Lower leg skin (tissue), 4 donors: ENCODE measurements around the gene CPHXL2. TPM values are rescaled to one million over a fixed set of nuclear protein-coding genes. Genes with fewer than 3 reads are reported as not detected.

ENCODE experiments used
- DNase-seq, 2 donors: peaks; one replicate each; pipeline ENCODE4 v3.0.0-alpha.2; 2019; ENCODE audit warnings: low spot score in 2 of 2
- H3K4me3 ChIP-seq: fragments of 200-600 bp; sonication (generic); 2 replicates; pipeline ENCODE4 v1.5.1; 2017; ENCODE audit warnings: mild to moderate bottlenecking, low read depth; ENCODE audit not compliant: poor library complexity, severe bottlenecking
- POLR2A ChIP-seq, 2 donors: fragments of 450-650 bp; IDR thresholded peaks; one replicate each; pipeline ENCODE4 v1.6.1; 2016 to 2017; ENCODE audit warnings: antibody characterized with exemption in 2 of 2, mild to moderate bottlenecking in 1 of 2, moderate library complexity in 1 of 2
- WGBS, 2 donors: methylation state at CpG; one replicate each; pipeline ENCODE4 v1.1.5; 2018; 5-methylcytosine and 5-hydroxymethylcytosine counted together
- intact Hi-C: fragments of 100-400 bp; cut with DNase I; formaldehyde crosslinking; loops from one replicate; pipeline ENCODE4 v1.15.0; 2023; ENCODE audit warnings: low total_unique reads
- total RNA-seq, 4 donors: library from RNA; depleted of rRNA; stranded (reverse); fragments of >200 nt; gene quantifications; one replicate each; pipeline ENCODE4 v1.1.0, GENCODE V29; 2016
- TF ChIP-seq, protein P1 (sequence below), 3 donors: fragments of 450-650 bp; IDR thresholded peaks; one replicate each; pipeline ENCODE4 v1.5.1; 2016; ENCODE audit warnings: antibody characterized with exemption in 3 of 3, mild to moderate bottlenecking in 3 of 3, moderate library complexity in 2 of 3

Gene CPHXL2
- total RNA-seq, 4 donors from 2014 or later: not detected

DNA sequence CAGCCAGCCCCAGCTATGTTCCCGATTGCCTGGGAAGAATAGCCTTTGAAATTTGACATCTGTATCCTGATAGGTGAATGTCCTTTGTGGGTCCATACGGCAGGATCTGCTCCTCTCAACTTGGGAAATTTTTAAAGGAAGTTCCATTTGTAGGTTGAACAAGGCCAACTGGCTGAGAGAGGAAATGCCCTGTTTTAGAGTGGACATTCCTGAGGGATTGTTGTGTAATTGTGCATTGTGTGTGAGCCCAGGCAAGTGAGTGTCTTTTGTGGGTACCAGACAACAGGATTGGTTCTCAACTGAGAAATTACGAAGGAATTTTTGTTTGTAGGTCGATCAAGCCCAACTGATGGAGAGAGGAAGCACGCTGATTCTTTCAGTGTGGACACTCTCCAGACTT is 2.6 kb upstream of the CPHXL2 start:
- intact Hi-C loops: no loop called here
- no peak for DNase-seq
- no peak for TF ChIP-seq POLR2A (IDR thresholded peaks at IDR 0.05)
- TF ChIP-seq, protein P1, sequence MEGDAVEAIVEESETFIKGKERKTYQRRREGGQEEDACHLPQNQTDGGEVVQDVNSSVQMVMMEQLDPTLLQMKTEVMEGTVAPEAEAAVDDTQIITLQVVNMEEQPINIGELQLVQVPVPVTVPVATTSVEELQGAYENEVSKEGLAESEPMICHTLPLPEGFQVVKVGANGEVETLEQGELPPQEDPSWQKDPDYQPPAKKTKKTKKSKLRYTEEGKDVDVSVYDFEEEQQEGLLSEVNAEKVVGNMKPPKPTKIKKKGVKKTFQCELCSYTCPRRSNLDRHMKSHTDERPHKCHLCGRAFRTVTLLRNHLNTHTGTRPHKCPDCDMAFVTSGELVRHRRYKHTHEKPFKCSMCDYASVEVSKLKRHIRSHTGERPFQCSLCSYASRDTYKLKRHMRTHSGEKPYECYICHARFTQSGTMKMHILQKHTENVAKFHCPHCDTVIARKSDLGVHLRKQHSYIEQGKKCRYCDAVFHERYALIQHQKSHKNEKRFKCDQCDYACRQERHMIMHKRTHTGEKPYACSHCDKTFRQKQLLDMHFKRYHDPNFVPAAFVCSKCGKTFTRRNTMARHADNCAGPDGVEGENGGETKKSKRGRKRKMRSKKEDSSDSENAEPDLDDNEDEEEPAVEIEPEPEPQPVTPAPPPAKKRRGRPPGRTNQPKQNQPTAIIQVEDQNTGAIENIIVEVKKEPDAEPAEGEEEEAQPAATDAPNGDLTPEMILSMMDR (IDR thresholded peaks at IDR 0.05): no peak
- no peak overlapping the region for H3K4me3 ChIP-seq
- 84 to 91% methylated on average over 5 of the region's 5 CpGs for WGBS, 2 donors

DNA sequence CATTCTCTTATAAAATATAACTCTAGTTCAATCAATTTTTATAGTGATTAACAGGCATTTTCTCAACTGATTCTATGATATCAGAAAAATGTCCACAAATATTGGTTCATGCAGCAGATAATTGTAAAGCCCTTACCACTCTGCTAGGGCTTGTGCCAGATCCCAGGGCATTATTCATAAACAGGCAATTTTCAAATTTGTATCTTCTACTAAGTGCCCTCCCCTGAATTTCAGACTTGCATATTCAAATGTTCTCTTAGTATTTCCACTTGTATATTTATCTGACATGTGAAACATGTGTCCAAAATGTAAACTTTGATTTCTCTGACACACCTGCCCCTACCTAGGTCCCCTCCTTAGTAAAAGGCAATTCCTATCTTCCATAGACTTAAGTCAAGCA is 9.3 kb downstream of the CPHXL2 start:
- TF ChIP-seq POLR2A (IDR thresholded peaks at IDR 0.05): no peak
- TF ChIP-seq, protein P1 (IDR thresholded peaks at IDR 0.05): no peak
- intact Hi-C loops: no loop called here
- no peak for DNase-seq
- no peak overlapping the region for H3K4me3 ChIP-seq

DNA sequence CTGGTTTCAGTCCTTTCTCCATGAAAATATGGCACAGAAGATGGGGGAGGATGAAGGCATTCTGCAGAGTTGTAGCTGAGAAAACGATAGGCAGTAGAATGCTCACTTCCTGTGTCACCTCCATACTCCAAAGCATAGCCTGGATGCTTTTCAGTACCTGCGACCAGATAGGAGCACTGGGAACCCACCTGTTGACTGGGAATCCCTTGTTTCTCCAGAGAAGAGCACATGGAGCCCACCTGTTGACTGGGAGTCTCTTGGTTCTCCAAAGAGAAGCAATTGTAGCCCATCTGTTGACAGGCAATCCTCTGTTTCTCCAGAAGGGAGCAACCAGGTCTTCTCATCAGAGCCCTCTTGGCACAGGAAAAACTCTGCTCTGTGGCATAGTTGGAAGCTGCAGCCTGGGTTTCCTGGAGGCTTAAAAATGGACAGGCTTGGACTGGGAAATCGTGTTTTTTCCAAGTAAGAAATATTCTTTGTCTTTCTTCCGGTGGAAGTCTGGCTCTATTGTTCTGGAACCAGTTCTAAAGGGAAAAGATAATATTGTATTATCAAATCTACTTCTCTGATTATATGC is 16.0 kb downstream of the CPHXL2 start:
- intact Hi-C loops: no loop called here
- 56 to 75% methylated on average over 4 of the region's 4 CpGs for WGBS, 2 donors
- TF ChIP-seq, protein P1 (IDR thresholded peaks at IDR 0.05): no peak
- TF ChIP-seq POLR2A (IDR thresholded peaks at IDR 0.05): no peak
- H3K4me3 ChIP-seq: no peak overlapping the region
- no peak for DNase-seq

DNA sequence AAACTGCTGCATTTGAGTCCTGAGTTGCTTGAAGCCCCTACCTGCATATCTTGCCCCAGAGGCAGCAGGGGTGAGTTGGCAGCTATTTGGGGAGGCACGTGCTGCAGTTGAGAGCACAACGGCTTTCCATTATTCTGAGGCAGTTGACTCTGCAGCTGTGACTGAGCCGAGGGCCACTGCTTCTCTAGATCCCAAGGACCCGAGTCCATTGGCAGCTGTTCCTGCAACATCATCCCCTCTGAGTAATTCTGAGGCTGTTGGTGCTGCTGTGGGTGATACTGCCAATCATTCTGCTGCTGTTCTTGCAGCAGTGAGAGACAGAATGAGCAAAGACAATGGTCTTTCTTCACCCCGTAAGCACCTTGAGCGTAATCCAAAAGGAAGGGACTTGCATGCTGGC is 16.5 kb downstream of the CPHXL2 start:
- intact Hi-C loops: no loop called here
- TF ChIP-seq, protein P1 (IDR thresholded peaks at IDR 0.05): no peak
- TF ChIP-seq POLR2A (IDR thresholded peaks at IDR 0.05): no peak
- DNase-seq: no peak
- WGBS, 2 donors: 90% methylated on average over 6 of the region's 6 CpGs
- no peak overlapping the region for H3K4me3 ChIP-seq

DNA sequence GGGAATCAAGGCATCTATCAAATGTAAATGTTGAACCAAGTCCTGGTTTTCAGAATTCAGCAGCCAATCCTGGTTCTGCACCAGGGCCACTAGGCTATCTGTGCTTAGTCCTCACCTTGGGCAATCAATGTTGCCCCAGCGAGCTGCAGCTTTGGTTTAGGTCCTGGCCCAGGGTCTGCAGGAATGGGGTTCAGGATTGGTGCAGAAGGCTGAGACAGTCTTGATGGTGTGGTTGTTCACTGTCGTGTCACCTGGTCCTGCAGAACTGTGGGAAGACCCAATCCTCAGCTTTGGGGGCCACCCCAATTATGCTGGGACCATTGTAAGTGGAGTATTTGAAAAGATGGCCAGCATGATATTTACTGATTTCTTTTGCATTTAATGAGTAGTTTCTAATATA is 18.6 kb downstream of the CPHXL2 start:
- WGBS, 2 donors: 95 to 100% methylated on average over 2 of the region's 2 CpGs
- TF ChIP-seq, protein P1 (IDR thresholded peaks at IDR 0.05): no peak
- no peak for TF ChIP-seq POLR2A (IDR thresholded peaks at IDR 0.05)
- H3K4me3 ChIP-seq: no peak overlapping the region
- no peak for DNase-seq
- intact Hi-C loops: no loop called here

DNA sequence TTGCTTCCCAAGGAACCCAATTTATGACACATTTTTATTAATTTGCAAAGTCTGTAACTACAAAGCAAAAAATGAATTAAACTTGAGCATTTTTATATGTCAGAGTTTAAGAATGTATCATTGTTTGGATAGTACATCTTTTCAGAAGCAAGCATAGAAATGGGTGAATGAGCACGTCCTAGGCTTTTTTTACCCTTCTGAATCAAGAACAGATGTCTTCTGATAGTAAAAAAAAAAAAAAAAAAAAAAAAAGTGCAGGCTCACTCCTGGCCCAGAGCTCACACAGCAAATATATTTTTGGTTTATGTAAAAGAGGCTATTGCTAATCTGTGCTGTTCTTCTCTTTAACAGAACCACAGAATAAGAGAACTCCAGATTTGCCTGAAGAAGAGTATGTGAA is 22.9 kb downstream of the CPHXL2 start:
- no peak for DNase-seq
- H3K4me3 ChIP-seq: no peak overlapping the region
- 46 to 64% methylated on average over 1 of the region's 1 CpG for WGBS, 2 donors
- TF ChIP-seq, protein P1 (IDR thresholded peaks at IDR 0.05): no peak
- TF ChIP-seq POLR2A (IDR thresholded peaks at IDR 0.05): no peak
- intact Hi-C loops: no loop called here
